COR-L47 (cell line): ENCODE data around the gene ZFAND3.
A peak's percentile ranks its signal among the peaks of the same experiment; 100 is the strongest.

Experiments
- DNase-seq: peaks from one replicate; lab custom pipeline; 2025; lab: John Stamatoyannopoulos, UW

Gene ZFAND3

GRCh38 chr6:37819177-37819801 lies at the start of gene ZFAND3:
Gene ZFAND3, plus strand, starts transcription at chr6:37819727. Its CDS starts 219 bp downstream, at chr6:37819946.
- DNase-seq = peak; percentile 95

DNA sequence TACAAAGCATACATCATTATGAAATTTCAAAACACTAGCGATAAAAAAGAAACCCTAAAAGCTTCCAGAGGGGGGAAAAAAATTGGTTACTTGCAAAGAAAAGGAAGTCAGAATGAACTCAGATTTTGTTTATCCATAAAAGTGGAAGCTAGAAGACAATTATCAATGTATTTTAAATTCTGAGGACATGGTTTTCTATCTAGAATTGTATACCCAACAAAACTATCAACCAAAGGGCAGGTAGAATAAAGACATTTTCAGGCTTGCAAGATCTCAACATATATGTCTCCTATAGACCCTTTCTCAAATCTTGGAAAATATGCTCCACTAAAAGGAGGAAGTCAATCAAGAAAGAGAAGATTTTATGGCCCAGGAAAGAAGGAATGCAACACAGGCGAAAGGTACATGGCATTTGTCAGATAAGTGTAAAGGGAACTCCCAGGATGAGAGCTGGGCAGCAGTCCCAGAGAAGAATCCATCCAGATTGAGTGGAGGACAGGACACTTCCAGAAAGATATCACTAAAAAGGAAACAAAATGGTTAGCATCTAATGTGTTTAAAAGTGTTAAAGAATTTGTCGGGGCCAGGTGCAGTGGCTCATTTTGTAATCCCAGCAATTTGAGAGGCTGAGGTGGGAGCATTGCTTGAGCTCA lies 45.4 kb upstream of the ZFAND3 start:
- DNase-seq = no peak

DNA sequence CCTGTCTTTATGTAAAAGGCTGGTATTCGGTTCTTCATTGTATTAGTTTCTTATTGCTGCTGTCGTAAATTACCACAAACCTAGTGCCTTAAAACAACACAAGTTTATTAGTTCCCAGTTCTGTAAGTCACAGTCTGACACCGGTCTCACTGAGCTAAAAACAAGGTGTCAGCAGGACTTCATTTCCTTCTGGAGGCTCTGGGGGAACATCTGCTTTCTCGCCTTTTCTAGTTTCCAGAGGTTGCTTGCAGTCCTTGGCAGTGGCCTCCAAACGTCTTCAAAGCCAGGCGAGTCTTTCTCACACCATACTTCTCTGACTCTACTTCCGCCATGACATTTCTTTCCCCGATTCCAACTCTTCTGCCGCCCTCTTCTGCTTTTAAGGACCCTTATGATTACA lies 43.0 kb upstream of the ZFAND3 start:
- DNase-seq = no peak

GRCh38 chr6:37777272-37777834 lies 42.2 kb upstream of the ZFAND3 start:
- DNase-seq = no peak

DNA sequence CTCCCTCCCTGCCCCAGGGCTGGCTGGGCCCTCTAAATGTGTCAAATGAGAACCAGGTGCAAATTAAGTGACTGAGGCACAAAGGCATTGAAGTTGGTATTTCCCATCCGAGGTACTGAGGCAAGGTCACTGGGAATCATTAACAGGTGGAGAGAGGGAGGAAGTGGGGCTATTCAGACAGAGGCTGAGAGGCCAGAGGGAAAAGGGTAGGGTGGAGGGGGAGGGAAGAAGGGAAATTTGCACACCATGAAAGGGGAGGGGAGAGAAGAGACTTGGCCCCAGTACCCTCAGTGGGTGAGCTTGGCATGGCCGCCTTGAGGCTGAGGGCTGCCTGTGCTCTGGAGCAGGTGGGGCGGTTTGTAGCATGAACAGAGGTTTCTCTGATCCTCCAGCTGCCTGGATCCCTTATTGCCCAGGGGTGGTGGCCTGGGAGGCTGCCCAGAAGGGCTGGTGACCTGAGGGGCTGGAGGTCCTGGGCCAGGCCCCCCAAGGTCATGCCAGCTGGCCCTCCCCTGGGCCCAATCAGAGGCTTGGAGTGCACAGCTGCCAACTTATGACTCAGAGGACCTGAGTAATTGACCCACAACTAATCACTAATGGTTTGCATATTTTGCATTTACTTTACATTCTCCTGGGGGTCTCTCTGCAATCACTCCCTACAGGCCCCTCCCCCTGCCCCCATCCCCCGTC lies 40.3 kb upstream of the ZFAND3 start:
- DNase-seq = no peak

DNA sequence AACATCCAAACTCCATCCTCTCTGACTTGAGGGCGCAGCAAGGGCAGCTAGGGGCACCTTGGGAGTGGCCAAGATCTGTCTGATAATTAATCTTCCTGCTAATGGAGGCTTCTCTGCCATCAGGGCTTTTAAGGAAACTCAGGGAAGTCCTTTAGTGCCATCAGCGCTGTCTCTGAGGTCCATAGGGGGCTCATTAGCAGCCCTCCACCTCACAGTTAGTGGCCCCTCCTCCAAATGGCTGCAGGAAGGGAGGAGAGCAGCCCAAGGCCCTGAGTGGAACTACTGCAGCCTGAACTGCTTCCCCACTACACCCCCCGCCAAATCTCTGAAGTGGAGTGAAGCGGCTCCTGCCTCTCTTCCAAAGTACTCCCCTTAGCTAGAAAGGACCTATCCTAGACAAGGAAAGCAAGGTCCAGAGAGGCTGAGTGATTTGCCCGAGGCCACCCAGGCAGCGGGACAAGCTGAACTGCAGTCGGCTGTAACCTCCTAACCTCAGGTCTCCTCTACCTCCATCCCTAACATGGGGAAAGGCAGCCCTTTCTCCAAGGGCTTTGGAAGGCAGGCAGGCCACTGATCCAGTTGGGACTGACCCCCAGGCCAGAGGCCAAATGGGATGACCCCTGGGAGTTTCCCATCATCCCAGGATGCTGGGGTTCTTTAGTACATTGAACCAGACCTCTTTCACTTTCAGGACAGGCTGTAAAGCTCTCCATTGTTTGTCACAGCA lies 39.5 kb upstream of the ZFAND3 start:
- no peak for DNase-seq

- no peak for DNase-seq
These were observed 37.7 kb upstream of the ZFAND3 start for GRCh38 chr6:37781788-37782187.

GRCh38 chr6:37783025-37783855 lies 36.3 kb upstream of the ZFAND3 start:
- peak; percentile 50 for DNase-seq

- peak; percentile 53 for DNase-seq
These were observed 35.5 kb upstream of the ZFAND3 start for GRCh38 chr6:37783856-37784584.

- no peak for DNase-seq
These were observed 35.0 kb upstream of the ZFAND3 start for GRCh38 chr6:37784585-37784967.

GRCh38 chr6:37785002-37785662 lies 34.4 kb upstream of the ZFAND3 start:
- DNase-seq = no peak

- DNase-seq = no peak
These were observed 33.8 kb upstream of the ZFAND3 start for GRCh38 chr6:37785663-37786270.

DNA sequence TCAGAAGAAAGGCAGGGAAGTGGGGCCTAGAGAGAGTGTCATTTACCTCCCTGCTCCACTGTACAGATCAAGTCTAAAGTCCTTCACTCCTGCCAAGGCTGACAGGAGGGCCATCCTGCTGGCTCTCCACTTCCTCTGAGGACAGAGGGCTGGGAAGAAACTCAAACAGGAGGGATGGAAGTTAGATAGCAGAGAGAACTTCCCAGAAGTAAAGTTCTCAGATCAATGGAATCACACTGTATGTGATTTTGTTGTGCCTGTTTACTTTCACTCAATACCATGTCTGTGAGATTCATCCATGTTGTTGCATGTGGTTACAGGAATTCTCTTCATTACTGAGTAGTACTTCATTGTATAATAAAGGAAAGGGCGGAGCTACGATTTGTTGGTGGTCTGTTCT lies 32.3 kb upstream of the ZFAND3 start:
- DNase-seq = no peak

GRCh38 chr6:37788259-37788658 lies 31.3 kb upstream of the ZFAND3 start:
- DNase-seq = no peak

DNA sequence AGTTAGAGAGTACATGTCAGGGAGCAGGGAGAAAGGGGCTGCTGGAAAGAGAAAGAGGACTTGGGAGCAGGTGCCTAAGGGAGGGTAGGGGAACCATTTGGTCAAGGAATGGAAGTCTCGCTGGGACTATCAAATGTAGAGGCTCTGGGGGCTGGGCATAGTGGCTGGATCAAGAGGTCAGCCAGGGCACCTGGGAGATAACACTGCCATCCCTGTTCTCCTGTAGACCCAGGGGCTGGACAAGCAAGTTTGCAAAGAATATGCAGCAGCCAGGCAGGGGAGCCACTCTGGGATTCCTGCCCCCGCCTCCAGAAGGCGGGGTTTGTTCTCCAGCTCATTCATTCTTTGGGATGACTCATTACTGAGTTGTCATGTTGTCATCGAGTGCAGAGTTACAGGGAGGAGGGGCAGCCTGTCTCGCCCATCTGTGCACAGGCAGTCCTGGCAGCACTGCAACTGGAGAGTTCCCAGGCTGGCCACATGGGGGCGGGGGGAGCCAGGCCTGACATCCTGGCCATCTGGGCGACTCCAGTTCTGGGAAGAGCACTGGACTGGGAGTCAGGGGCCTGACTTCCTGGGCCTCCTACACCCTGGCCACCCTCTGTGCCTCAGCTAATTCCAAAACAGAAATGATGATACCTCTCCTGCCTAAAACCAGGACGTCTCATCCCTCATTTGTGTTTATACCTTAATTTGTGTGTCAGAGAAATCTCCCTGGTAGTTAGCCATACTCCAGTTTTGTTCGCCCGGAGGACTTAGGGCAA lies 28.2 kb upstream of the ZFAND3 start:
- DNase-seq = peak; percentile 90

DNA sequence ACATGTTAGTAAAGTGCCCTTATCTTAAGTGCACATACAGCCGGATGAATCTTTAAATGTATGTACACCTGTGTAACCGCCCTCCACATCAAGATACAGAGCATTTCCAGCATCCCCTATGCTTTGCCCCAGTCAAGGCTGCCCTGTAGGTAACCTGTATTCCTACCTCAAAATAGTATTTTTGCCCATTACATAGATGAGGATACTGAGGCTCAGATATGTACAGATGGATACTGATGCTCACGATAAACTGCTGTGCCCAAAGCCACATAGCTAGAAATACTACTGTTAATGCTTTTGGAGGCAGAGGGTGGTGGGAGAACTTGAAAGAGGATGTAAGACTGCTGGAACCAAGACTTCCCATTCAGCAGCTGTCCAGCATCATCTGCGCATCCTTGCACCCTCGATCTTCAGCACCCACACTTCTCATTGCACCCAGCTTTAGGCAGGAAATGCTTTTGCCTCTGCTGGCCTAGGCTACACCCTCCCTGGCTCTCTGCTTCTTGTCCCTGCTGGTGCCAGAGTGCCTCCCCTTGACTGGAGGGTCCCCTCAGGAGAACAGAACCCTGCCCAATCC lies 27.0 kb upstream of the ZFAND3 start:
- no peak for DNase-seq

- DNase-seq = no peak
These were observed 26.5 kb upstream of the ZFAND3 start for GRCh38 chr6:37793067-37793466.

DNA sequence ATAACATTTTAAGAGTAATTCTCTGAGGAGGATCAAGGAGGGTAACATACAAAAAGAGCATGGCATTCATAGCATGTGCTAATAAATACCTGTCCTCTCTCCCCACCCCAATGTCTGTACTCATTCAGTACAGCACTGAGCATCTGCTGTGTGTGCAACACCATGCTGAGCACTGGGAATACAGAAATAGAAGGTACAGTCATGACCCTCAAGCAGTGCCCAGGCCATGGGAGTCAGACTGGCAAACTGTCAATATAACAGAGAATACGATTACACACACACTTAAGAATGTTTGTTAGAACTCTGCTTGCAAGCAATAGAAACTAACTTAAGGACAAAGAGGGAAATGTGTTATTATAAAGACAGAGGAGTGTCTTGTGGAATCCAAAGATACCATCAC lies 24.7 kb upstream of the ZFAND3 start:
- DNase-seq = no peak
